GM23338 (cell line): ENCODE results near the gene TNFAIP1.

ENCODE experiments used
- CREB1 ChIP-seq: fragments of 250-450 bp; sonication (Bioruptor Pico); IDR thresholded peaks from 2 replicates; pipeline ENCODE4 v1.5.0; 2020; ENCODE audit warnings: low read depth, mild to moderate bottlenecking, moderate library complexity
- EZH2 ChIP-seq: fragments of 200-600 bp; sonication (generic); IDR thresholded peaks from one replicate; pipeline ENCODE4 v1.8.0; 2017; ENCODE audit warnings: antibody characterized with exemption, mild to moderate bottlenecking, low read depth; ENCODE audit not compliant: unreplicated experiment
- EZH2phosphoT487 ChIP-seq: fragments of 200-600 bp; sonication (generic); IDR thresholded peaks from one replicate; pipeline ENCODE4 v1.8.1; 2018; ENCODE audit warnings: antibody characterized with exemption; ENCODE audit not compliant: unreplicated experiment
- JUNB ChIP-seq: IDR thresholded peaks from one replicate; pipeline ENCODE4 v1.6.1; 2016; ENCODE audit warnings: antibody characterized with exemption; ENCODE audit not compliant: unreplicated experiment
- POLR2AphosphoS5 ChIP-seq: IDR thresholded peaks from 2 replicates; pipeline ENCODE4 v1.6.1; 2016; ENCODE audit warnings: antibody characterized with exemption, low read depth
- TF ChIP-seq, protein P1 (sequence below), 2 experiments: fragments of 200-600 bp in 1 of 2; sonication (generic) in 1 of 2; conservative IDR thresholded peaks; 2 replicates each; pipeline versions ENCODE4 v1.5.1 to v1.6.1; 2016 to 2017; ENCODE audit warnings: antibody characterized with exemption in 2 of 2, low read depth in 2 of 2, mild to moderate bottlenecking in 2 of 2, moderate library complexity in 1 of 2
- TF ChIP-seq, protein P2 (sequence below): IDR thresholded peaks from one replicate; pipeline ENCODE4 v1.6.1; 2018; ENCODE audit warnings: antibody characterized with exemption; ENCODE audit not compliant: unreplicated experiment

DNA sequence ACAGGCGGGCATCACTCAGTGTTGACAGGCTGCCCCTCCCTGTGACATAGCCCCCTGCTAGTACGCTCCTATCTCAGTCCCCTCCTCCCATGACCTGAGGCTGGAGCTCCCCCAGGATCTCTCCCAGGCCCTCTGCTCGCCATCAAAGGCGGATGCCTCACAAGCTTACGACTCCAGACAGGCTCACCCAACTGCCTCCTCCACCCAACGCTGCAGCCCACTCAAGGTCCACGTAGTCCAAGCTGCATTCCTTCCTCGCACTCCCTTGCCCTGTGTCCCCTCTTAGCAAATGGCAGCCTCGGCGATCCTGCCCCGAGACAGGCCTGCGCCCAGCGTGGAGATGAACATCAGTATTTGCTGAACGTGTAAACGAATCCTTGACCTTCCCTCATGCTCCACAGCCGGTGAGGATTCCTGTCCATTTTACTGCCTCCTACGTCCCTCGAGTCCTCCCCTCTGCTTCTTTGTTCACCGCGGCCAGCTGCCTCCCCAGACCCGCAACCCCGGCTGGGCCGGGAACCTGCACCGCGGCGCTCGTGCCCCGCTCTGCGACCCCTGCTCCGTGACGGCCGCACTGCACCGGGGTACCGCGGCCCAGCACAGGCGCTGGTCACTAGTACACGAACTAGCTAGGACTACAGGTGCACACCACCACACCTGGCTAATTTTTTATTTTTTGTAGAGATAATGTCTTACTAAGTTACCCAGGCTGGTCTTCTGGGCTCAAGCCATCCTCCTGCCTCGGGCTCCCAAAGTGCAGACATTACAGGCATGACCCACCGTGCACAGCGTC lies 17.4 kb upstream of the TNFAIP1 start:
- no peak; the same call in 1 of the 2 replicates for TF ChIP-seq POLR2AphosphoS5
- no peak for TF ChIP-seq EZH2phosphoT487
- no peak for TF ChIP-seq EZH2
- TF ChIP-seq, protein P1, sequence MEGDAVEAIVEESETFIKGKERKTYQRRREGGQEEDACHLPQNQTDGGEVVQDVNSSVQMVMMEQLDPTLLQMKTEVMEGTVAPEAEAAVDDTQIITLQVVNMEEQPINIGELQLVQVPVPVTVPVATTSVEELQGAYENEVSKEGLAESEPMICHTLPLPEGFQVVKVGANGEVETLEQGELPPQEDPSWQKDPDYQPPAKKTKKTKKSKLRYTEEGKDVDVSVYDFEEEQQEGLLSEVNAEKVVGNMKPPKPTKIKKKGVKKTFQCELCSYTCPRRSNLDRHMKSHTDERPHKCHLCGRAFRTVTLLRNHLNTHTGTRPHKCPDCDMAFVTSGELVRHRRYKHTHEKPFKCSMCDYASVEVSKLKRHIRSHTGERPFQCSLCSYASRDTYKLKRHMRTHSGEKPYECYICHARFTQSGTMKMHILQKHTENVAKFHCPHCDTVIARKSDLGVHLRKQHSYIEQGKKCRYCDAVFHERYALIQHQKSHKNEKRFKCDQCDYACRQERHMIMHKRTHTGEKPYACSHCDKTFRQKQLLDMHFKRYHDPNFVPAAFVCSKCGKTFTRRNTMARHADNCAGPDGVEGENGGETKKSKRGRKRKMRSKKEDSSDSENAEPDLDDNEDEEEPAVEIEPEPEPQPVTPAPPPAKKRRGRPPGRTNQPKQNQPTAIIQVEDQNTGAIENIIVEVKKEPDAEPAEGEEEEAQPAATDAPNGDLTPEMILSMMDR (conservative IDR thresholded peaks at IDR 0.05; ENCODE audit: low read depth in 2 of 2), result no peak
- no peak for TF ChIP-seq JUNB
- TF ChIP-seq CREB1, result no peak
- TF ChIP-seq, protein P2, sequence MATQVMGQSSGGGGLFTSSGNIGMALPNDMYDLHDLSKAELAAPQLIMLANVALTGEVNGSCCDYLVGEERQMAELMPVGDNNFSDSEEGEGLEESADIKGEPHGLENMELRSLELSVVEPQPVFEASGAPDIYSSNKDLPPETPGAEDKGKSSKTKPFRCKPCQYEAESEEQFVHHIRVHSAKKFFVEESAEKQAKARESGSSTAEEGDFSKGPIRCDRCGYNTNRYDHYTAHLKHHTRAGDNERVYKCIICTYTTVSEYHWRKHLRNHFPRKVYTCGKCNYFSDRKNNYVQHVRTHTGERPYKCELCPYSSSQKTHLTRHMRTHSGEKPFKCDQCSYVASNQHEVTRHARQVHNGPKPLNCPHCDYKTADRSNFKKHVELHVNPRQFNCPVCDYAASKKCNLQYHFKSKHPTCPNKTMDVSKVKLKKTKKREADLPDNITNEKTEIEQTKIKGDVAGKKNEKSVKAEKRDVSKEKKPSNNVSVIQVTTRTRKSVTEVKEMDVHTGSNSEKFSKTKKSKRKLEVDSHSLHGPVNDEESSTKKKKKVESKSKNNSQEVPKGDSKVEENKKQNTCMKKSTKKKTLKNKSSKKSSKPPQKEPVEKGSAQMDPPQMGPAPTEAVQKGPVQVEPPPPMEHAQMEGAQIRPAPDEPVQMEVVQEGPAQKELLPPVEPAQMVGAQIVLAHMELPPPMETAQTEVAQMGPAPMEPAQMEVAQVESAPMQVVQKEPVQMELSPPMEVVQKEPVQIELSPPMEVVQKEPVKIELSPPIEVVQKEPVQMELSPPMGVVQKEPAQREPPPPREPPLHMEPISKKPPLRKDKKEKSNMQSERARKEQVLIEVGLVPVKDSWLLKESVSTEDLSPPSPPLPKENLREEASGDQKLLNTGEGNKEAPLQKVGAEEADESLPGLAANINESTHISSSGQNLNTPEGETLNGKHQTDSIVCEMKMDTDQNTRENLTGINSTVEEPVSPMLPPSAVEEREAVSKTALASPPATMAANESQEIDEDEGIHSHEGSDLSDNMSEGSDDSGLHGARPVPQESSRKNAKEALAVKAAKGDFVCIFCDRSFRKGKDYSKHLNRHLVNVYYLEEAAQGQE, result no peak
